ENCODE data around the gene ADAMTS13. TPM values are rescaled to one million over a fixed set of nuclear protein-coding genes. Genes with fewer than 3 reads are reported as not detected.

The ADAMTS13 gene
- polyA plus RNA-seq, 1 experiment: 0.86 TPM

DNA sequence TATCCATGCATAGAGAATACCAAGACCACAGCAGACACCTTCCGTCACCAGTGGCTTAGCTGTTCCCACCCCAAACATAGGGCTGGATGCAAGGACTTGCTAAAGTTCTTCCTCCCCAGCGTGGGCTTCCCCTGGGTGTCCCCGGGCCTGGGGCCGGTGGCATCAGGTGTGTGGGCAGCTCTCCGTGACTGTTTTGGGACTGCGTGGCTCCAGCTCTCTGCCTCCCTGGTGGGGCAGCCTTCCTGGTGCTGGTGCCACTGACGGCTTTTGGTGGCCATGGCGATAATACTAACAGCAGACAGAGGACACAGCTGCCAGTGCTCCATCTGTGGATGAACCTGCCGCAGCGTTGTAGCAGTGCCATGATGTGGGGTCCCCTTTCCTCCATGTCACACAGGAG is 42.5 kb downstream of the ADAMTS13 start:
- no peak overlapping the region for H3K27ac ChIP-seq (ENCODE audit: low read depth, low read length)
- no peaks in the 10 kb centered on the region for H3K9me3 ChIP-seq (ENCODE audit: control insufficient read depth, insufficient read depth, low read length)
- ChIA-PET POLR2A (no interaction called here), CTCF (no interaction called here)
- no peak overlapping the region for H3K4me3 ChIP-seq (ENCODE audit: low read depth, low read length)
- TF ChIP-seq, protein P1, sequence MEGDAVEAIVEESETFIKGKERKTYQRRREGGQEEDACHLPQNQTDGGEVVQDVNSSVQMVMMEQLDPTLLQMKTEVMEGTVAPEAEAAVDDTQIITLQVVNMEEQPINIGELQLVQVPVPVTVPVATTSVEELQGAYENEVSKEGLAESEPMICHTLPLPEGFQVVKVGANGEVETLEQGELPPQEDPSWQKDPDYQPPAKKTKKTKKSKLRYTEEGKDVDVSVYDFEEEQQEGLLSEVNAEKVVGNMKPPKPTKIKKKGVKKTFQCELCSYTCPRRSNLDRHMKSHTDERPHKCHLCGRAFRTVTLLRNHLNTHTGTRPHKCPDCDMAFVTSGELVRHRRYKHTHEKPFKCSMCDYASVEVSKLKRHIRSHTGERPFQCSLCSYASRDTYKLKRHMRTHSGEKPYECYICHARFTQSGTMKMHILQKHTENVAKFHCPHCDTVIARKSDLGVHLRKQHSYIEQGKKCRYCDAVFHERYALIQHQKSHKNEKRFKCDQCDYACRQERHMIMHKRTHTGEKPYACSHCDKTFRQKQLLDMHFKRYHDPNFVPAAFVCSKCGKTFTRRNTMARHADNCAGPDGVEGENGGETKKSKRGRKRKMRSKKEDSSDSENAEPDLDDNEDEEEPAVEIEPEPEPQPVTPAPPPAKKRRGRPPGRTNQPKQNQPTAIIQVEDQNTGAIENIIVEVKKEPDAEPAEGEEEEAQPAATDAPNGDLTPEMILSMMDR (IDR thresholded peaks at IDR 0.05; ENCODE audit: low read depth, low read length): no peak
- DNase-seq (ENCODE audit: low read depth, low spot score): no peak
- H3K27me3 ChIP-seq (ENCODE audit: control insufficient read depth, insufficient read depth, low read length): peaks cover 2% of the 10 kb centered on the region

DNA sequence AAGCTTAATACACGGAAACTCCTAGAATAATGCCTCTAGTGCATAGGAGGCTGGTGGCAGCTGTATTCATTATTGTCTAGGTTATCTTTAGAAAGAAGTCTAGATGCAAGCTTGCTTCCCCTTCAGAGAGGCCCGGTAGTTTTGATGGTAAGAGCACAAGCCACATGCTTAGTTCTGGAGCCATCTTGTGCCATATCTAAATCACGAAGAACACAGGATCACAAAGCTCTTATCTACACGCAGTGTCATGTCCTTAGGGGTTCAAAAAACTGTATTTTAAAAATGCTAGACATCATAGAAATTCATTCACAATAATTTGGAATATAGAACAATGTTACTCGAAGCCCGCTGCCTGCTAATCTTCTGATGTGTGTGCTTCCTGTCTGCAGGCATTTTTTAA is 43.8 kb downstream of the ADAMTS13 start:
- peaks cover 2% of the 10 kb centered on the region for H3K27me3 ChIP-seq (ENCODE audit: control insufficient read depth, insufficient read depth, low read length)
- no peak overlapping the region for H3K4me3 ChIP-seq (ENCODE audit: low read depth, low read length)
- no peak overlapping the region for H3K27ac ChIP-seq (ENCODE audit: low read depth, low read length)
- no peaks in the 10 kb centered on the region for H3K9me3 ChIP-seq (ENCODE audit: control insufficient read depth, insufficient read depth, low read length)
- no peak for DNase-seq (ENCODE audit: low read depth, low spot score)
- POLR2A ChIA-PET: no interaction called here
- CTCF ChIA-PET: no interaction called here
- TF ChIP-seq, protein P1 (IDR thresholded peaks at IDR 0.05; ENCODE audit: low read depth, low read length): no peak

DNA sequence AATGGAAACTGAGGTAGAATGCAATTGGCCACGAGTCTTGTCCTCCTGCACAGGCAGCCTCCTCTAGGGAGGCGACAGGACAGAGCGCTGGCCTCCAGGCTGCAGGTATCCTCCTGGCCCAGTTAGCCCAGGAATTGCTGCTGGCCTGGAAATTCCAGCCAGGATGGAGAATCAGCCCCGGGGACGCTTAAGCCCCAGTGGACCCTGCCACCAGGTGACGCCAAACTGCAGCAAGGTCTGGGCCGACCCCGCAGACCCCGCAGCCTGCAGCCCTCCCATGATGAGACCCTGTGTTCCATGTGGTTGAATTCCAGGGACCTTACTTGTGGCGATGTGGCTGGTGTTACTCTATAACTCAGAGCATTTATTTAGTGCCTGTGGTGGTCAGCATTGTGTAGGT is 44.9 kb downstream of the ADAMTS13 start:
- CTCF ChIA-PET: no interaction called here

DNA sequence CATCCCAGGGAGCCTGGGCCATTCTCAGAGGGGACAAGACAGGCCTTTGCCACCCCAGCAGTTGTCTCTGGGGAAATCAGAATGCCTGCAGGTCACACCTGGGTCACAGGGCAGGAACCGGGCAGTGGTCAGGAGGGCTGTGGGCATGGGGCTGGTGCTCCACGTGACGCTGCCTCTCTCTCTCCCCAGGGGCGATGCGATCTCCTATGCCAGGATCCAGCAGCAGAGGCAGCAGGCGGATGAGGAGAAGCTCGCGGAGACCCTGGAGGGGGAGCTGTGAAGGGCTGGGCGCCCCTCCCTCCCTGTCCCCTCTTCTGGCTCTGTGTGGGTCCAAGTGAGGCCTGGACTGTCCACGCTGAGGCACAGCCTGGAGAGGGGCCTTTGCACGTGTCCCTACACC is 46.2 kb downstream of the ADAMTS13 start:
- ChIA-PET POLR2A (no interaction called here), CTCF (no interaction called here)

More for the DNA sequence above, 44.9 kb downstream of the ADAMTS13 start:
- Histone ChIP-seq H3K9me3 (ENCODE audit: control insufficient read depth, insufficient read depth, low read length) (no peaks in the 10 kb centered on the region), H3K27ac (ENCODE audit: low read depth, low read length) (no peak overlapping the region), H3K4me3 (ENCODE audit: low read depth, low read length) (no peak overlapping the region), H3K27me3 (ENCODE audit: control insufficient read depth, insufficient read depth, low read length) (peaks cover 2% of the 10 kb centered on the region)
- POLR2A ChIA-PET: no interaction called here
- TF ChIP-seq, protein P1 (IDR thresholded peaks at IDR 0.05; ENCODE audit: low read depth, low read length): no peak
- DNase-seq (ENCODE audit: low read depth, low spot score): no peak

DNA sequence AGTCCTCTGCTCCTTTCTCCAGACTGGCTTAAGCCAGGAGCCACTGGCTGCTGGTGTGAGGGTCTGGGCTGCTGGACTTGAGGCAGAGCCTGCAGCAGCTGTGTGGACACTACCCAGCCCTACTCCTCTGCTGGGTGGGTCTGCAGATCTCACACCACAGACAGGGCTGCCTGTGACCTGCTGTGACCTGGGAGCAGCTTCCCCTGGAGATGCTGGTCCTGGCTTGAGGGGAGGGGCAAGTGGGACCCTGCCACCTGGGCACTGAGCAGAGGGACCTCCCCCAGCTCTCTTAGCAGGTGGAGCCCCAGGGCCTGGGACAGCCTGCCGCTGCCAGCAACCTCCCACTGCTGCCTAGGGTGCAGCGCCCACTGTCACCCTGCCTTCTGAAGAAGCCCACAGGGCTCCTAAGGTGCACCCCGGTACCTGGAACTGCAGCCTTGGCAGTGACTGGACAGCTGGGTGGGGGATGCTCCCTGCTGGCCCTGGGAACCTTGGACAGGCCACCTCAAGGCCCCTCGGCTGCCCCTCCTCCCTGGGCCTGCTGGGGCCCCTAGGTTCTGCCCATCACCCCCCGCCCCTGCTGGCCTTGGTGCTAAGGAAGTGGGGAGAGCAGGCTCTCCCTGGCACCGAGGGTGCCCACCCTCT is 46.7 kb downstream of the ADAMTS13 start:
- Histone ChIP-seq H3K4me3 (ENCODE audit: low read depth, low read length) (no peak overlapping the region), H3K9me3 (ENCODE audit: control insufficient read depth, insufficient read depth, low read length) (no peaks in the 10 kb centered on the region), H3K27ac (ENCODE audit: low read depth, low read length) (no peak overlapping the region), H3K27me3 (ENCODE audit: control insufficient read depth, insufficient read depth, low read length) (no peaks in the 10 kb centered on the region)
- no peak for DNase-seq (ENCODE audit: low read depth, low spot score)
- TF ChIP-seq, protein P1 (IDR thresholded peaks at IDR 0.05; ENCODE audit: low read depth, low read length): no peak
- ChIA-PET POLR2A (interaction anchor here (1.0 kb wide), 1 partner anchor 9 kb away, joined by 5 read pairs; the partner anchor contains the start of gene CACFD1), CTCF (no interaction called here)

More for the DNA sequence above, 46.2 kb downstream of the ADAMTS13 start:
- no peak for DNase-seq (ENCODE audit: low read depth, low spot score)
- H3K27me3 ChIP-seq (ENCODE audit: control insufficient read depth, insufficient read depth, low read length): no peaks in the 10 kb centered on the region
- TF ChIP-seq, protein P1 (IDR thresholded peaks at IDR 0.05; ENCODE audit: low read depth, low read length): no peak
- no peak overlapping the region for H3K4me3 ChIP-seq (ENCODE audit: low read depth, low read length)
- H3K9me3 ChIP-seq (ENCODE audit: control insufficient read depth, insufficient read depth, low read length): no peaks in the 10 kb centered on the region
- no peak overlapping the region for H3K27ac ChIP-seq (ENCODE audit: low read depth, low read length)
